GF-D8 (cell line): ENCODE data around the gene ECHDC1.
A peak's percentile ranks its signal among the peaks of the same experiment; 100 is the strongest.
"Not testable (repeated sequence)": the region's sequence is repeated elsewhere in the genome, so short reads cannot be mapped to it uniquely, and the experiment has no call there.

Source experiments
- DNase-seq: peaks from one replicate; lab custom pipeline; 2025; lab: John Stamatoyannopoulos, UW

ECHDC1 gene

GRCh38 chr6:127342946-127343808 is at the start of gene ECHDC1:
Gene ECHDC1 (minus strand): TSS chr6:127343609. CDS start chr6:127331028, 12,581 bp downstream.
- DNase-seq, result peak; percentile 74

- DNase-seq, result no peak
Measured at GRCh38 chr6:127392301-127392700, 48.9 kb upstream of the ECHDC1 start.

- DNase-seq, result no peak
Measured at GRCh38 chr6:127391094-127391953, 47.9 kb upstream of the ECHDC1 start.

- no peak for DNase-seq
Measured at GRCh38 chr6:127389706-127390105, 46.3 kb upstream of the ECHDC1 start.

- no peak for DNase-seq
Measured at GRCh38 chr6:127385668-127386430, 42.4 kb upstream of the ECHDC1 start.

- DNase-seq, result not testable (repeated sequence)
Measured at GRCh38 chr6:127384848-127385247, 41.4 kb upstream of the ECHDC1 start.

- no peak for DNase-seq
Measured at GRCh38 chr6:127383988-127384387, 40.6 kb upstream of the ECHDC1 start.

- DNase-seq, result no peak
Measured at GRCh38 chr6:127382413-127382812, 39.0 kb upstream of the ECHDC1 start.

GRCh38 chr6:127381384-127381783 is 38.0 kb upstream of the ECHDC1 start:
- DNase-seq, result no peak

- DNase-seq, result no peak
Measured at GRCh38 chr6:127376685-127377084, 33.3 kb upstream of the ECHDC1 start.

GRCh38 chr6:127367023-127367375 is 23.6 kb upstream of the ECHDC1 start:
- DNase-seq, result no peak

GRCh38 chr6:127366282-127367022 is 23.0 kb upstream of the ECHDC1 start:
- no peak for DNase-seq

GRCh38 chr6:127365874-127366273 is 22.5 kb upstream of the ECHDC1 start:
- no peak for DNase-seq

- DNase-seq, result peak; percentile 35
Measured at GRCh38 chr6:127352524-127352923, 9.1 kb upstream of the ECHDC1 start.

- DNase-seq, result no peak
Measured at GRCh38 chr6:127349980-127350379, 6.6 kb upstream of the ECHDC1 start.

GRCh38 chr6:127348028-127348661 is 4.7 kb upstream of the ECHDC1 start:
- DNase-seq, result no peak

- no peak for DNase-seq
Measured at GRCh38 chr6:127347178-127347577, 3.8 kb upstream of the ECHDC1 start.

- no peak for DNase-seq
Measured at GRCh38 chr6:127345521-127345920, 2.1 kb upstream of the ECHDC1 start.

GRCh38 chr6:127343809-127344659 is 625 bp upstream of the ECHDC1 start:
- no peak for DNase-seq

GRCh38 chr6:127342296-127342945 is 988 bp downstream of the ECHDC1 start:
- no peak for DNase-seq
